IMR-90 (cell line): ENCODE measurements around the gene FOCAD. TPM values are rescaled to one million over a fixed set of nuclear protein-coding genes. Genes with fewer than 3 reads are reported as not detected.

ENCODE experiments used
- ATAC-seq: fragments of 200-7000 bp; cut with Tn5 transposase; 2 replicates; pipeline ENCODE4 v1.9.1; 2020; ENCODE audit warnings: low read depth, mild to moderate bottlenecking, moderate library complexity
- BruUV-seq: library from RNA; stranded (reverse); fragments of 400-500 nt; replicated peaks from 2 replicates; lab custom pipeline; 2021; lab: Mats Ljungman, UMichigan
- CTCF ChIA-PET: fragments of 300-600 bp; formaldehyde crosslinking; extraction: SDS; loops from one replicate; lab custom pipeline; 2021; ENCODE audit warnings: antibody characterized with exemption; lab: Yijun Ruan, JAX
- POLR2A ChIA-PET: fragments of 300-600 bp; sonication (Branson Sonifier 250); formaldehyde crosslinking; loops from one replicate; lab custom pipeline; 2022; ENCODE audit warnings: antibody characterized with exemption; ENCODE audit not compliant: unreplicated experiment; lab: Charles Lee
- DNase-seq: peaks from one replicate; pipeline ENCODE4 v3.0.0; 2013
- H2AFZ ChIP-seq: replicated peaks from 2 replicates; pipeline ENCODE3; 2013; ENCODE audit warnings: low read length, mild to moderate bottlenecking; ENCODE audit not compliant: poor library complexity
- H2AK5ac ChIP-seq: 2 replicates; pipeline ENCODE4 v1.6.1; 2013; ENCODE audit warnings: low read depth, low read length, inconsistent platforms
- H2AK9ac ChIP-seq: replicated peaks from 2 replicates; pipeline ENCODE3; 2013; ENCODE audit warnings: mild to moderate bottlenecking, low read depth, low read length, moderate library complexity; ENCODE audit not compliant: poor library complexity
- H2BK120ac ChIP-seq: 2 replicates; pipeline ENCODE4 v1.6.1; 2013; ENCODE audit warnings: low read depth, low read length, inconsistent platforms
- H2BK15ac ChIP-seq: 3 replicates; pipeline ENCODE4 v1.6.1; 2013; ENCODE audit warnings: low read depth, low read length, inconsistent platforms
- H2BK20ac ChIP-seq: 2 replicates; pipeline ENCODE4 v1.6.1; 2013; ENCODE audit warnings: low read depth, mild to moderate bottlenecking, inconsistent platforms, low read length, moderate library complexity
- H2BK5ac ChIP-seq: 2 replicates; pipeline ENCODE4 v1.6.1; 2013; ENCODE audit warnings: mild to moderate bottlenecking, low read depth, low read length, inconsistent platforms; ENCODE audit not compliant: poor library complexity, severe bottlenecking
- H3K14ac ChIP-seq: replicated peaks from 2 replicates; pipeline ENCODE4 v1.6.1; 2013; ENCODE audit warnings: low read depth, low read length, inconsistent platforms
- H3K18ac ChIP-seq: 2 replicates; pipeline ENCODE4 v1.6.1; 2013; ENCODE audit warnings: low read depth, low read length, control low read depth
- H3K23ac ChIP-seq: 2 replicates; pipeline ENCODE4 v1.6.1; 2013; ENCODE audit warnings: low read depth, low read length, inconsistent platforms
- H3K27ac ChIP-seq: 2 replicates; pipeline ENCODE4 v1.5.1; 2013; ENCODE audit warnings: mild to moderate bottlenecking, control low read depth, low read length; ENCODE audit not compliant: insufficient read depth
- H3K27me3 ChIP-seq: 2 replicates; pipeline ENCODE4 v1.6.1; 2013; ENCODE audit warnings: low read length; ENCODE audit not compliant: control insufficient read depth, insufficient read depth
- H3K36me3 ChIP-seq: 2 replicates; pipeline ENCODE4 v1.6.1; 2013; ENCODE audit warnings: low read length, mixed read lengths; ENCODE audit not compliant: control insufficient read depth, insufficient read depth
- H3K4ac ChIP-seq: 2 replicates; pipeline ENCODE4 v1.6.1; 2013; ENCODE audit warnings: low read depth, low read length, inconsistent platforms
- H3K4me1 ChIP-seq: 2 replicates; pipeline ENCODE4 v1.6.1; 2013; ENCODE audit warnings: low read length, mixed read lengths; ENCODE audit not compliant: control insufficient read depth, insufficient read depth
- H3K4me2 ChIP-seq: 2 replicates; pipeline ENCODE4 v1.6.1; 2013; ENCODE audit warnings: low read depth, mild to moderate bottlenecking, control low read depth, low read length, moderate library complexity
- H3K4me3 ChIP-seq: 2 replicates; pipeline ENCODE4 v1.5.1; 2013; ENCODE audit warnings: low read depth, mild to moderate bottlenecking, control low read depth, low read length, moderate library complexity; ENCODE audit not compliant: insufficient read depth
- H3K56ac ChIP-seq: 2 replicates; pipeline ENCODE4 v1.6.1; 2013; ENCODE audit warnings: low read length, inconsistent platforms; ENCODE audit not compliant: insufficient read depth; ENCODE audit errors: extremely low read depth
- H3K79me1 ChIP-seq, 2 experiments: 2 replicates each; pipeline ENCODE4 v1.6.1; 2013; ENCODE audit warnings: low read length in 2 of 2, inconsistent platforms in 1 of 2, low read depth in 1 of 2
- H3K9ac ChIP-seq: 2 replicates; pipeline ENCODE4 v1.6.1; 2013; ENCODE audit warnings: low read depth, low read length, control low read depth
- H3K9me1 ChIP-seq: 2 replicates; pipeline ENCODE4 v1.6.1; 2013; ENCODE audit warnings: low read length, inconsistent platforms; ENCODE audit not compliant: insufficient read depth
- H3K9me3 ChIP-seq: 2 replicates; pipeline ENCODE4 v1.6.1; 2013; ENCODE audit warnings: low read length; ENCODE audit not compliant: control insufficient read depth, insufficient read depth
- H4K20me1 ChIP-seq: 2 replicates; pipeline ENCODE4 v1.6.1; 2013; ENCODE audit warnings: low read length, inconsistent platforms; ENCODE audit not compliant: insufficient read depth
- H4K5ac ChIP-seq: 2 replicates; pipeline ENCODE4 v1.6.1; 2013; ENCODE audit warnings: mild to moderate bottlenecking, low read depth, low read length, control low read depth
- H4K8ac ChIP-seq, 2 experiments: 2 replicates each; pipeline ENCODE4 v1.6.1; 2013; ENCODE audit warnings: low read depth in 2 of 2, low read length in 2 of 2, control low read depth in 1 of 2, inconsistent platforms in 1 of 2
- H4K91ac ChIP-seq: 2 replicates; pipeline ENCODE4 v1.6.1; 2013; ENCODE audit warnings: low read depth, low read length, inconsistent platforms; ENCODE audit not compliant: insufficient read depth
- BHLHE40 ChIP-seq: fragments of 150-350 bp; IDR thresholded peaks from 2 replicates; pipeline ENCODE4 v1.6.1; 2016; ENCODE audit warnings: mild to moderate bottlenecking, low read depth, low read length
- SMC3 ChIP-seq: fragments of 150-350 bp; IDR thresholded peaks from 2 replicates; pipeline ENCODE4 v1.6.1; 2016; ENCODE audit warnings: low read depth, mild to moderate bottlenecking, antibody characterized with exemption, low read length, moderate library complexity
- WGBS, 2 experiments: methylation state at CpG; one replicate each; pipeline versions ENCODE4 v1.1.5 to v1.1.7; 2013; ENCODE audit warnings: missing lambda C conversion rate in 2 of 2; ENCODE audit not compliant: insufficient read length in 1 of 2; ENCODE audit errors: extremely low coverage in 2 of 2; 5-methylcytosine and 5-hydroxymethylcytosine counted together
- dilution Hi-C: fragments of 300-500 bp; cut with HindIII; formaldehyde crosslinking; loops from one replicate; pipeline ENCODE4 v1.14.3; 2018; ENCODE audit warnings: low sequenced_read_pairs; ENCODE audit not compliant: unreplicated experiment
- in situ Hi-C: fragments of 300-500 bp; cut with MboI; formaldehyde crosslinking; loops from 3 replicates; pipeline ENCODE4 v1.14.3; 2019; ENCODE audit warnings: low sequenced_read_pairs, inconsistent platforms, mixed read lengths
- intact Hi-C: fragments of 100-400 bp; cut with micrococcal nuclease; formaldehyde crosslinking; loops from 2 replicates; pipeline ENCODE4 v1.10.0; 2022
- polyA plus RNA-seq, 3 experiments: library from polyadenylated mRNA; depleted of rRNA; stranded (reverse); fragments of >200 nt; gene quantifications; 2 replicates each; pipeline ENCODE4 v1.2.3, GENCODE V29; 2012; ENCODE audit warnings: low replicate concordance in 1 of 3
- total RNA-seq: library from RNA; depleted of rRNA; stranded (reverse); fragments of >200 nt; gene quantifications from 2 replicates; pipeline ENCODE4 v1.2.3, GENCODE V29; 2012

FOCAD gene
- total and polyA plus RNA-seq, 2 of the 4 experiments (the other 2 are of a cell fraction): 28.8 to 91.2 TPM

GRCh38 chr9:20880675-20881074 is 196.6 kb downstream of the FOCAD start:
- Histone ChIP-seq H3K4me2 (no peak overlapping the region), H3K9me1 (no peaks in the 10 kb centered on the region), H3K9me3 (no peaks in the 10 kb centered on the region), H3K23ac (no peak overlapping the region), H3K27me3 (no peaks in the 10 kb centered on the region), H3K18ac (no peak overlapping the region), H2BK5ac (no peak overlapping the region), H3K56ac (no peak overlapping the region), H4K20me1 (no peaks in the 10 kb centered on the region), H4K8ac (no peak overlapping the region), H2BK15ac (no peak overlapping the region), H3K9ac (no peak overlapping the region), H2BK20ac (no peak overlapping the region), H2BK120ac (no peak overlapping the region), H2AK9ac (no peak overlapping the region), H2AK5ac (no peak overlapping the region), H3K27ac (no peak overlapping the region), H3K36me3 (peaks cover 1% of the 10 kb centered on the region; the same call in 1 of the 2 replicates), H4K91ac (no peak overlapping the region), H3K4ac (no peak overlapping the region), H3K4me3 (no peak overlapping the region), H2AFZ (no peak overlapping the region), H3K4me1 (no peaks in the 10 kb centered on the region), H4K5ac (no peak overlapping the region), H3K14ac (no peak overlapping the region), H3K79me1 (no peaks in the 10 kb centered on the region; a peak in 1 of 4 replicates)
- TF ChIP-seq BHLHE40 (no peak), SMC3 (no peak)
- ChIA-PET CTCF (no interaction called here), POLR2A (no interaction called here)
- no CpG with 5 or more reads among the region's 2 CpGs for WGBS, 2 experiments
- no TSS peak for BruUV-seq
- no peak for DNase-seq
- dilution Hi-C loops: no loop called here
- in situ Hi-C loops: no loop called here
- ATAC-seq: no peak
- intact Hi-C loops: no loop called here
